BE2C (cell line): ENCODE results near the gene SFMBT2.
A peak's percentile ranks its signal among the peaks of the same experiment; 100 is the strongest.

Experiments
- DNase-seq: peaks from one replicate; pipeline ENCODE4 v3.0.0-alpha.2; 2020
- H3K27me3 ChIP-seq: fragments of 250-450 bp; sonication (Bioruptor Pico); 2 replicates; pipeline ENCODE4 v1.5.1; 2020; ENCODE audit warnings: mild to moderate bottlenecking
- H3K36me3 ChIP-seq: fragments of 250-450 bp; sonication (Bioruptor Pico); 2 replicates; pipeline ENCODE4 v1.5.1; 2020; ENCODE audit warnings: mild to moderate bottlenecking
- H3K4me1 ChIP-seq: fragments of 250-450 bp; sonication (Bioruptor Pico); 2 replicates; pipeline ENCODE4 v1.5.1; 2020
- H3K4me3 ChIP-seq: 2 replicates; pipeline ENCODE4 v1.5.1; 2011; ENCODE audit warnings: low read depth, low read length
- H3K9me3 ChIP-seq: fragments of 250-450 bp; sonication (Bioruptor Pico); 2 replicates; pipeline ENCODE4 v1.5.1; 2020
- CTCF ChIP-seq: IDR thresholded peaks from 2 replicates; pipeline ENCODE4 v1.5.1; 2012; ENCODE audit warnings: mild to moderate bottlenecking, low read depth, low read length

The SFMBT2 gene

GRCh38 chr10:7432884-7433726 lies 22.3 kb upstream of the SFMBT2 start:
- H3K4me3 ChIP-seq = peak overlapping the region; percentile 22
- H3K4me1 ChIP-seq = no peaks in the 10 kb centered on the region
- H3K27me3 ChIP-seq = peaks cover 12% of the 10 kb centered on the region
- no peaks in the 10 kb centered on the region for H3K36me3 ChIP-seq
- DNase-seq = no peak
- TF ChIP-seq CTCF = no peak
- no peaks in the 10 kb centered on the region for H3K9me3 ChIP-seq

- H3K9me3 ChIP-seq = no peaks in the 10 kb centered on the region
- DNase-seq = no peak
- H3K4me3 ChIP-seq = no peak overlapping the region
- H3K27me3 ChIP-seq = peaks cover 23% of the 10 kb centered on the region
- no peak for TF ChIP-seq CTCF
- no peaks in the 10 kb centered on the region for H3K36me3 ChIP-seq
- no peaks in the 10 kb centered on the region for H3K4me1 ChIP-seq
Measured at GRCh38 chr10:7428673-7429350, 18.0 kb upstream of the SFMBT2 start.

- no peaks in the 10 kb centered on the region for H3K4me1 ChIP-seq
- H3K27me3 ChIP-seq = peaks cover 16% of the 10 kb centered on the region
- no peaks in the 10 kb centered on the region for H3K9me3 ChIP-seq
- no peak overlapping the region for H3K4me3 ChIP-seq
- H3K36me3 ChIP-seq = no peaks in the 10 kb centered on the region
- no peak for TF ChIP-seq CTCF
- DNase-seq = no peak
Measured at GRCh38 chr10:7426349-7426748, 15.5 kb upstream of the SFMBT2 start.

- Histone ChIP-seq H3K36me3 (no peaks in the 10 kb centered on the region), H3K9me3 (no peaks in the 10 kb centered on the region), H3K27me3 (peaks cover 15% of the 10 kb centered on the region), H3K4me1 (no peaks in the 10 kb centered on the region), H3K4me3 (no peak overlapping the region)
- TF ChIP-seq CTCF = no peak
- DNase-seq = no peak
Measured at GRCh38 chr10:7425691-7426090, 14.9 kb upstream of the SFMBT2 start.

GRCh38 chr10:7424919-7425318 lies 14.1 kb upstream of the SFMBT2 start:
- no peak for DNase-seq
- no peaks in the 10 kb centered on the region for H3K36me3 ChIP-seq
- H3K4me1 ChIP-seq = no peaks in the 10 kb centered on the region
- H3K9me3 ChIP-seq = no peaks in the 10 kb centered on the region
- H3K27me3 ChIP-seq = peaks cover 19% of the 10 kb centered on the region
- TF ChIP-seq CTCF = no peak
- H3K4me3 ChIP-seq = no peak overlapping the region

GRCh38 chr10:7424315-7424714 lies 13.5 kb upstream of the SFMBT2 start:
- no peaks in the 10 kb centered on the region for H3K4me1 ChIP-seq
- no peak for TF ChIP-seq CTCF
- H3K36me3 ChIP-seq = no peaks in the 10 kb centered on the region
- H3K9me3 ChIP-seq = no peaks in the 10 kb centered on the region
- no peak for DNase-seq
- no peak overlapping the region for H3K4me3 ChIP-seq
- peaks cover 25% of the 10 kb centered on the region for H3K27me3 ChIP-seq
